ENCODE results near the gene CACNA2D3.

CACNA2D3 gene

GRCh38 chr3:54836871-54837270 is 714.5 kb downstream of the CACNA2D3 start:
- H3K36me3 ChIP-seq (ENCODE audit: low read length), result no peaks in the 10 kb centered on the region
- no peaks in the 10 kb centered on the region for H3K27me3 ChIP-seq (ENCODE audit: low read length)
- H3K9ac ChIP-seq (ENCODE audit: low read length), result no peak overlapping the region
- H2AFZ ChIP-seq (ENCODE audit: low read depth, low read length, severe bottlenecking), result no peak overlapping the region
- H3F3A ChIP-seq (ENCODE audit: insufficient read depth), result no peaks in the 10 kb centered on the region
- no peaks in the 10 kb centered on the region for H3K79me2 ChIP-seq (ENCODE audit: insufficient read depth, low read length)
- H3K9me2 ChIP-seq (replicated peaks; ENCODE audit: insufficient read depth, low read length), result no peaks in the 10 kb centered on the region
- no peak overlapping the region for H3K4me3 ChIP-seq (ENCODE audit: insufficient read depth, low read length, poor library complexity, severe bottlenecking)
- no peaks in the 10 kb centered on the region for H3K9me3 ChIP-seq (ENCODE audit: insufficient read depth, low read length)
- no peaks in the 10 kb centered on the region for H4K20me1 ChIP-seq (ENCODE audit: low read depth, low read length)
- TF ChIP-seq EZH2phosphoT487 (conservative IDR thresholded peaks at IDR 0.05; ENCODE audit: low read length), result no peak
- TF ChIP-seq, protein P1, sequence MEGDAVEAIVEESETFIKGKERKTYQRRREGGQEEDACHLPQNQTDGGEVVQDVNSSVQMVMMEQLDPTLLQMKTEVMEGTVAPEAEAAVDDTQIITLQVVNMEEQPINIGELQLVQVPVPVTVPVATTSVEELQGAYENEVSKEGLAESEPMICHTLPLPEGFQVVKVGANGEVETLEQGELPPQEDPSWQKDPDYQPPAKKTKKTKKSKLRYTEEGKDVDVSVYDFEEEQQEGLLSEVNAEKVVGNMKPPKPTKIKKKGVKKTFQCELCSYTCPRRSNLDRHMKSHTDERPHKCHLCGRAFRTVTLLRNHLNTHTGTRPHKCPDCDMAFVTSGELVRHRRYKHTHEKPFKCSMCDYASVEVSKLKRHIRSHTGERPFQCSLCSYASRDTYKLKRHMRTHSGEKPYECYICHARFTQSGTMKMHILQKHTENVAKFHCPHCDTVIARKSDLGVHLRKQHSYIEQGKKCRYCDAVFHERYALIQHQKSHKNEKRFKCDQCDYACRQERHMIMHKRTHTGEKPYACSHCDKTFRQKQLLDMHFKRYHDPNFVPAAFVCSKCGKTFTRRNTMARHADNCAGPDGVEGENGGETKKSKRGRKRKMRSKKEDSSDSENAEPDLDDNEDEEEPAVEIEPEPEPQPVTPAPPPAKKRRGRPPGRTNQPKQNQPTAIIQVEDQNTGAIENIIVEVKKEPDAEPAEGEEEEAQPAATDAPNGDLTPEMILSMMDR (IDR thresholded peaks at IDR 0.05; ENCODE audit: insufficient read depth, low read length, poor library complexity, severe bottlenecking), result no peak
- H3K27ac ChIP-seq (ENCODE audit: low read depth, low read length), result no peak overlapping the region
- no peak overlapping the region for H3K4me2 ChIP-seq (ENCODE audit: low read depth, low read length, poor library complexity, severe bottlenecking)

- no peaks in the 10 kb centered on the region for H3K9me3 ChIP-seq (ENCODE audit: insufficient read depth, low read length)
- H3K4me3 ChIP-seq (ENCODE audit: insufficient read depth, low read length, poor library complexity, severe bottlenecking), result no peak overlapping the region
- H3K27me3 ChIP-seq (ENCODE audit: low read length), result no peaks in the 10 kb centered on the region
- no peak overlapping the region for H3K9ac ChIP-seq (ENCODE audit: low read length)
- H3K36me3 ChIP-seq (ENCODE audit: low read length), result no peaks in the 10 kb centered on the region
- H2AFZ ChIP-seq (ENCODE audit: low read depth, low read length, severe bottlenecking), result no peak overlapping the region
- H3K79me2 ChIP-seq (ENCODE audit: insufficient read depth, low read length), result no peaks in the 10 kb centered on the region
- no peak overlapping the region for H3K27ac ChIP-seq (ENCODE audit: low read depth, low read length)
- H4K20me1 ChIP-seq (ENCODE audit: low read depth, low read length), result no peaks in the 10 kb centered on the region
- H3K9me2 ChIP-seq (replicated peaks; ENCODE audit: insufficient read depth, low read length), result no peaks in the 10 kb centered on the region
- no peak overlapping the region for H3K4me2 ChIP-seq (ENCODE audit: low read depth, low read length, poor library complexity, severe bottlenecking)
- no peak for TF ChIP-seq EZH2phosphoT487 (conservative IDR thresholded peaks at IDR 0.05; ENCODE audit: low read length)
- TF ChIP-seq, protein P1 (IDR thresholded peaks at IDR 0.05; ENCODE audit: insufficient read depth, low read length, poor library complexity, severe bottlenecking), result peak; percentile 9
- H3F3A ChIP-seq (ENCODE audit: insufficient read depth), result no peaks in the 10 kb centered on the region
Measured at GRCh38 chr3:54837964-54838363, 715.6 kb downstream of the CACNA2D3 start.

DNA sequence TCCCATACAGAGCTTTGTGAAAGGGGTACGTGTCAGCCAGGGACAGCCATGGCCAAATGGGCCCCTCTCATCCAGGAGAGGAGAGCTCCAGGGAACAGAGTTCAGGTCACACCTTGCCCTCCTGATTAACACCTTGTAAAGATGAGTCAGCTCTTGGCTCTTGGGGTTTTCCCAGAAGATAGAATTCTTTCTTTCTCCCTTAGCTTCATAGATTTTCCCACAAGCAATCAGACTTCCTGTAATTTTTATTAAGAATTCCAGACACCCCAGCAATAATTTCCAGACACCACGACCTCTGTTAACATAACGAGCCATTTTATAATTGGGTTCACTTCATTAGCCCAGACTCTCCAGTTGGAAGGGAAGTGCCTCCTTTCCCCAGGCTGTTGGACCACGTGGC is 719.1 kb downstream of the CACNA2D3 start:
- Histone ChIP-seq H3K4me2 (ENCODE audit: low read depth, low read length, poor library complexity, severe bottlenecking) (no peak overlapping the region), H3K27ac (ENCODE audit: low read depth, low read length) (no peak overlapping the region), H3K27me3 (ENCODE audit: low read length) (peaks cover 3% of the 10 kb centered on the region; the same call in 1 of the 2 replicates), H4K20me1 (ENCODE audit: low read depth, low read length) (no peaks in the 10 kb centered on the region), H3F3A (ENCODE audit: insufficient read depth) (no peaks in the 10 kb centered on the region), H3K9me3 (ENCODE audit: insufficient read depth, low read length) (no peaks in the 10 kb centered on the region), H3K36me3 (ENCODE audit: low read length) (no peaks in the 10 kb centered on the region), H3K4me3 (ENCODE audit: insufficient read depth, low read length, poor library complexity, severe bottlenecking) (no peak overlapping the region), H2AFZ (ENCODE audit: low read depth, low read length, severe bottlenecking) (no peak overlapping the region), H3K9me2 (replicated peaks; ENCODE audit: insufficient read depth, low read length) (no peaks in the 10 kb centered on the region), H3K9ac (ENCODE audit: low read length) (no peak overlapping the region), H3K79me2 (ENCODE audit: insufficient read depth, low read length) (no peaks in the 10 kb centered on the region)
- no peak for TF ChIP-seq EZH2phosphoT487 (conservative IDR thresholded peaks at IDR 0.05; ENCODE audit: low read length)
- TF ChIP-seq, protein P1 (IDR thresholded peaks at IDR 0.05; ENCODE audit: insufficient read depth, low read length, poor library complexity, severe bottlenecking), result no peak

All from SU-DHL-6 (cell line).